ENCODE measurements around the gene FAM107B.

- TF ChIP-seq CTCF (IDR thresholded peaks at IDR 0.05) (no peak), POLR2A (IDR thresholded peaks at IDR 0.05) (no peak)
These were observed 226.2 kb downstream of the FAM107B start for GRCh38 chr10:14548474-14548873.

Measured in uterus (tissue), 2 donors.